SKM-1 treated with dmso at 0.1 percent for 144 hours (cell line): Measurements from ENCODE around the gene LIMA1.
"Not testable (repeated sequence)": the region's sequence is repeated elsewhere in the genome, so short reads cannot be mapped to it uniquely, and the experiment has no call there.

ENCODE experiments used
- DNase-seq: peaks from one replicate; lab custom pipeline; 2025; ENCODE audit not compliant: unreplicated experiment; lab: John Stamatoyannopoulos, UW

The LIMA1 gene

GRCh38 chr12:50249464-50250182 lies 33.7 kb downstream of the LIMA1 start:
- DNase-seq, result no peak

- DNase-seq, result no peak
Observed at GRCh38 chr12:50248883-50249282, 34.4 kb downstream of the LIMA1 start.

- no peak for DNase-seq
Observed at GRCh38 chr12:50248411-50248810, 34.9 kb downstream of the LIMA1 start.

GRCh38 chr12:50247665-50248064 lies 35.7 kb downstream of the LIMA1 start:
- DNase-seq, result not testable (repeated sequence)

GRCh38 chr12:50246873-50247612 lies 36.3 kb downstream of the LIMA1 start:
- DNase-seq, result no peak

- no peak for DNase-seq
Observed at GRCh38 chr12:50246197-50246865, 37.0 kb downstream of the LIMA1 start.

GRCh38 chr12:50243507-50243906 lies 39.8 kb downstream of the LIMA1 start:
- DNase-seq, result no peak

GRCh38 chr12:50242751-50243191 lies 40.5 kb downstream of the LIMA1 start:
- no peak for DNase-seq

- no peak for DNase-seq
Observed at GRCh38 chr12:50241178-50241577, 42.1 kb downstream of the LIMA1 start.

GRCh38 chr12:50240792-50241114 lies 42.6 kb downstream of the LIMA1 start:
- no peak for DNase-seq

GRCh38 chr12:50240096-50240791 lies 43.1 kb downstream of the LIMA1 start:
- no peak for DNase-seq

- no peak for DNase-seq
Observed at GRCh38 chr12:50239355-50239891, 43.9 kb downstream of the LIMA1 start.

GRCh38 chr12:50234347-50234746 lies 49.0 kb downstream of the LIMA1 start:
- DNase-seq, result no peak

GRCh38 chr12:50232771-50233209 lies 50.5 kb downstream of the LIMA1 start:
- DNase-seq, result no peak

- DNase-seq, result no peak
Observed at GRCh38 chr12:50232206-50232605, 51.1 kb downstream of the LIMA1 start.

GRCh38 chr12:50231346-50231745 lies 52.0 kb downstream of the LIMA1 start:
- DNase-seq, result no peak

- DNase-seq, result no peak
Observed at GRCh38 chr12:50230217-50230616, 53.1 kb downstream of the LIMA1 start.

- no peak for DNase-seq
Observed at GRCh38 chr12:50224026-50224692, 59.2 kb downstream of the LIMA1 start.

- peak; percentile 45 for DNase-seq
Observed at GRCh38 chr12:50222275-50222783, 61.0 kb downstream of the LIMA1 start.

GRCh38 chr12:50221228-50222008 lies 61.9 kb downstream of the LIMA1 start:
- no peak for DNase-seq
